Measurements from ENCODE around the gene LECT2.

LECT2 gene

DNA sequence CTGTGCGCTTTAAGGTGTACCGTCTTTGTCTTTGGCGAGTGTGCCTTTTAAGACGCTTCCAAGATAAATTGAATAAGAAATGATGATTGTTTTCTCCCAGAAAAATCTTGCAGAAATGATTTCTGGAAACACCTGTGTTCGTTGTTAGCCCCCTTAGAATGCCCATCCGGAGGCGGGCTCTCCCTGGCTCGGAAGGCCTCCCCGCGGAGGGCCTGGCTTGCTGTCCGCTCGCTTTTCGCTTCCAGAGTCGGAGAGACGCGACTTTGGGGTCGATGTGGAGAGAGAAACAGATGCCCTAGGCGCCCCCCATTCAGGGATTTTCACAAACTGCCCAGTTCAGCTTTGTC is 23.9 kb downstream of the LECT2 start:
- no peak for DNase-seq

DNA sequence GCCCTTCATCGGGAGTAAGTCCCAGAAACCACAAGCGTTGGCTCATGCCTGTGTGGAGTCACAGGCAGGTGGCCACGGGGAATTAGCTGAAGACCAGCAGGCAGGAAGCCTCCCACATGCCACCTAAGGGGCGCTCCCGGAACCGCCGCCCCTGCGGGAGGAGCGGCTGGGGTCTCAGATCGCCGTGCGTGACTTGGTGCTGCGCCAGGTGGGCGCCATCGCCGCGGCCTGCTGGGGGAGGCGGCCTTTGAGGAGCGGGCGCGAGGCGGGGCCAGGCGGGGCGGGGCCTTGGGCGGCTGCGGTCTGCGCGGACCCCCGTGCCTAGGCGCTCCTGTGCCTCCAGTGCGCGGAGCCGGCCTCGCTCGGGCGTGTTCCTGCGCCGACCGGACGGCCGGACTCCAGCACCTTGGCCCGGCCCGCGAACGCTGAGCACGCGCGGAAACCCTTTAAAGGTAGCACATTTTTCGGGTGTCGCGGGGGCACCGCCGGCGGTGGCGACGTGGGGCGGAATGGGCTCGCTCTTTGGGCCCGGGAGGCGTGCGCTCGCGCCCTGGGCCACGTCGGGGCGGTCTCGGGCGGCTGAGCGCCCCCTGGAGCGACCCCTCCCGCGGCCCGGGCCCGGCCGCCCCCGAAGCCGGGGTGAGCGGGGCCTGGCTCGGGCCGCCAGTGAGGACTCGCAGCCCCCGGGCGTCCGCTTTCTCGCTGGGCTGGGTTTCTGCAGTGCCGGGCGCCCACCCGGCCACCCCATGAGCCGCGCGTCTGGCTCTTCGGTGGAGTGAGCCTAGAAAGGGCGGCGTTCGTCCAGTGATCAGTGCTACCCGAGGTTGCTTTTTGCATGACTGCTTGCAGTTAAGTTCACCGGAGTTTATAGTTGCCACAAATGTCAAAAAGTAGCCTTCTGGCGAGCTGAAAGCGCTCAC is 24.5 kb downstream of the LECT2 start:
- DNase-seq = no peak

DNA sequence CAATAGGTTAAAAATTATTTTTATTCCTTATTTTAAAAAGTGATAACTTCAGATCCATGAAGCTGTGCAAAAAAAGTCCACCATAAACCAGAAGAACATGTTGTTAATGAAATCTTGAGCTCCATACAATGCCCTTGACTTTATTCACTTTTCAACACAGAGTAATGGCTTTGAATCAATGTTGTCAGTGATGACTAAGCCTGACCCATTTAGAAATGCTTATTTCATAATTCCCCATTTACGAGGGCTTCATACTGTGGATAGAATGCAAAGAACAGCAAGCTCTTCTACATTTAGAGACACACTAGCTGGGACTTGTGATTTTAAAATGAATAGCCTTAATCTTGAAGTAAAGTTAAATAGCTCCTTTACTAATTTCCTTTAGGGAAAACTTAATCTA is 33.4 kb downstream of the LECT2 start:
- peak; percentile 22 for DNase-seq

DNA sequence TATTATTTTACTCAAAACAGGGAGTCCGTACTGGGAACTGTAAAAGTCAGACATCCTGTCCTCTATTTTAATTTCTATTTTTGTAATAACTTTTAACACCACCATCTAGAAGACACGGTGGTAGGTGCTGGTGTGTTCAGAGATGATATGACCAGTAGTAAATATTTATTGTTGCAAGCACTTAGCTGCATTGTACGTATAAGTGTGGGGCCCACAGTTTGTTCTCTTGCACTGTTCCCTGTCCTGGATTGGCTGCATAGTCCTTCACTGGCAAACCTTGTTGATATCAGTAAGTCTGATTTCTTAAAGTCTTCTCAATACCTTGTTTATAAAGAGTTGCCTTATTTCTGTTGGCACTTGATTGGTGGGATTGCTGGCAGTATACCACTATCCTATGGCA is 34.6 kb downstream of the LECT2 start:
- DNase-seq = no peak

DNA sequence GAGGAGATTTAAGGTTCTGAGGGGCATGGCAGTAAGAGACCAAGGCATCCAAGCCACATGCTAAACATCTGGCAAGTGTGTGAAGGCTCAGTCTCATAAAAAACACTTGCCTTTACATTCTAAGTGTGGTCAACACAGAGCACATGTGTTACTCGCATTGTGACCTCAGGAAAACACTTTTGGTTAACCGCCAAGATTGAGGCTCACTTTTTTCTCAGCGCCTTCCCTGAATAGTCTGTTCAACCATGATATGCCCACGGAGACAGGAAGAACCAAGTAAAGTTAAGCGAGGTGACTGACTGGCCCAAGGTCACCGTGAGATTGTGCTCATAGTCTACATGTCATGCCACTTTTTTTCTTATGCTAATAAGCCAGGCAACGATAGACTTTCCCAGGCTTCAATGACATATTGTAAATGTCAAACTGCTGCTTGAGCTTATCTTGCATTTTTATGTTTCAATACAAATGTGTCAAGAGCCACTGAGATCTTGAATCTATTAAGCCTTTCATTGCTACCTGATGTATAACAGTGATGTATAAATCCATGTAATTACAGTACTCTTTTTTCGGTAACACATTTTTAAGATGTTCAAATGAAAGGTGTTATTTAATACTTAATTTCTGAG is 38.0 kb downstream of the LECT2 start:
- no peak for DNase-seq

DNA sequence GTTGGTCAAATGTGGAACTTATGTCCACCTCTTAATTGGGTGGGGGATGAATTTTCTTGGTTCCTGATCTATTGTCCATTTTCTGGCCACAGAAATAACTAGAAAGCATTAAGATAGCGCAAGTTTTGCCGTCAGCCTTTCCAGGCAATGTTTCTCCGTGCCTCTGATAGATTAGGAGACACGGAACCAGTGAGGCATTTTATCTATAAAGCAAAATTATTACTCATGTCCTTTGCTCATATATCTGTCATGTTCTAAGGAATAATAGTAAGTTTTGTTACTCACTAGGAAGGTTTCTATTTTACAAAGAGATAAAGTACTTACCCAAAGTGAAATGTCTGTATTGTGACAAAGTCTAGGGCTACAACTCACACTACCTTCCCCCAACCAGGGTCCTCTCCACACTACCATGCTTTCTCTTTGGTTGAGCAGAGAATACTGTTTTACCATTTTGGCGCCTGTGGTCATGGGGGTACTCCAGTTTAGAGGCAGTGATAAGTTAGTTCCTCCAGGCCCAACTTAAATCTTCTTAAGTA is 39.2 kb downstream of the LECT2 start:
- no peak for DNase-seq

DNA sequence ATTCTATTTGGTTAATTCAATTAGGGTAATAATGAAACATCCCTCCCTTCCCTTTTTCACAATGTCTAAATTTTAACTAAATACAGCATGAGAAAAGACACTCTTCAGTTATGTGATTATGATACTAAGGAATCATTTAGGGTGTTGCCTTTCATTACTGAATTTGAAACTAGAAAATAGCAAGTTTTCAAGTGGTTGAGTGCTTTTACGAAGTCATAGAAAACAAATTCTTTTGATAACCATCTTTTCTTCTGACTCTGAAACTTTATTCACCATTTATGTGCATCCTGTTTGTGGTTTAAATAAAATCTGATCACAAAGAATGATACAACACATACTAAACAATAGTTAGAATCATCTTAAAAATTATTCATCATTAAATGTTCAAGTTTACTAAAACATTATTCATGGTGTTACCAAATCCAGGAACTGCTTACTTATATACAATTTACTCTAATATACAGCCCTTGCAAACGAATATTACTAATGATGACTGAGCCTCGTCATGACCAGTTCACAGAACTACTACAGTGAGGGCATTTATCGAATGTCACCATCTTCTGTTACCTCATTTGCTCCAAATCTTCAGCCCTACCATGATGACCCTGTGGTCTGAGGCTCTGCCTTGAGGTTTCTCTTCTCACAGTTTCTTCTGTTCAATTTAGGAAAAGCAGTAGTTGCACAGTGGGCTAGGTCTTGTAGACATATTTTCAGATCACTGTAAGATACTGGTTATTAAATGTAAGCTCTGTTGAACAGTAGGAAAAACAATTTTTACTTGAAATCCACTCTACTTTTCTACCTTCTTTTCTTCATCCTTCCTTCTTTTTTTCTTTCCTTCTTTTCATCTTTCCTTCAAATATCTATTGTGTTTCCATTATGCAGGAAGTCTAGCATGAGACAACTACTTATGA is 40.8 kb downstream of the LECT2 start:
- DNase-seq = no peak

DNA sequence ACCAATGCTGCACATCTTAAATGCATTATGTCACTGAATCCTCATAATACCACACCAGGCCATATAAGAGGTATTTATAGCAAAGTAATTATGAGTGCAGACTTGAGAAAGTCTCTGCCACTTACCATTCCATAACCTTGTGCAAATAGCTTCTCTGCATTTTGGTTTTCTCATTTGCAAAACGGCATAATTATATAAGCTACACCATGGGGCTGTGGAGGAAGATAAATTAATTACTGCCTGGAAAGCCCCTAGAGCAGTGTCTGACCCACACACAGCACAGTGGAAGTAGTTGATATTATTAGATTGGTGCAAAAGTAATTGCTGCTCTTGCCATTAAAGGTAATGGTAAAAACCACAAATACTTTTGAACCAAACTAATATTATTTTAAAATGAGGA is 49.6 kb downstream of the LECT2 start:
- no peak for DNase-seq

DNA sequence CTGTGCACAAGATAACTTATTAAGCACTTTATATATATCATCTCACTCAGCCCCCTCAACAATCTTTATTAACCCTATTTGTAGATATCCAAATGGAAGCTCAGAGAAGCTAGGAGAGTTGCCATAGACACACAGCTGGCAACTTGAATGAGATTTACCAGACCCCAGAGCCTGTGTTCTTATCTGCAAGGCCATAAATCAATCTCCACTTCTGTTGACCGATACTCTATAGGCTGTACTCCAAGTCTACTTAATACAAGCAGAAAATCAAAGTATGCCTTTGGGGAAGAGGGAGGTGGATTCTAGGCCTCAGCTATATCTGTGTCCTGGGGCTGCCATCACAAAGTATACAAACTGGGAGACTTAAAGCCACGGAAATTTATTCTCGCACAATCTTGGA is 53.1 kb downstream of the LECT2 start:
- no peak for DNase-seq

DNA sequence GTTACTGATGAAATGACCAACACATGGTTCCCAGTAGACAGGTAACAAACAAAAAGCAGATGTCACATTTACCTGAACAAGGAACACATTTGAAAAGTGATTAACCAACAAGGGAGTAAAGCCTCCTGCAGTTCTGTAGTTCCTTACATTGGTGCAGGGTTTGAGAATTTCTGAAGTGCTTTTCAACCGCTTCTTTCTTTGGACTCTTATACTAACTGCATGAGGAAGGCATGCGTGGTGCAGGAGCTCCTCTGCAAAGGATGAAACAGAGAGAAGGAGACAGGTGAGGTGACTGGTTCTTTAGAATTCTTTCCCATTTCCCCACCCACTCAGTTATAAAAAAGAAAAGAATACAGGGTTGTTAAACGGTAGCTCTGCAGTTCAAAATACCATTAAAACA is 54.5 kb downstream of the LECT2 start:
- DNase-seq = no peak

DNA sequence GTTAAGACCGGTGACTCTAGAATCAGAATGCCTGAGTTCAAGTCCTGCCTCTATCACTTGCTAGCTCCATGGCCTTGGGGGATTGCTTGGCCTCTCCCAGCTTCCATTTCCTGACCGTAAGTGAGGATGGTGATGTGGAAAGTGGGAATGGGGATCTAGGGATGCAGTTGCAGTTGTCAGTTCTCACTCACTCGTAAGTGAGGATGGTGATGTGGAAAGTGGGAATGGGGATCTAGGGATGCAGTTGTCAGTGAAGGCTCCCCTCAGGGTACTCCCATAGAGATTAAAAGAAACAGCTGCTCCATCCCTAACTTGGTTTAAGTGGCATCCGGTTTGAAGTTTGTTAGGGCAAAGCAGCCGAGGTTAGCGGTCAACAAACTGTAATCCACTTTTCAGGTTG is 56.1 kb downstream of the LECT2 start:
- no peak for DNase-seq
